GM13977 (cell line): Measurements from ENCODE around the gene PDCD11.

Source experiments
- DNase-seq: peaks from one replicate; pipeline ENCODE4 v3.0.0; 2012; ENCODE audit warnings: low spot score
- in situ Hi-C: fragments of 300-500 bp; cut with MboI; formaldehyde crosslinking; loops from one replicate; pipeline ENCODE4 v1.12.0; 2022; ENCODE audit warnings: low sequenced_read_pairs, low pct_unique_long_range_greater_than_20kb, mixed read lengths, inconsistent platforms; ENCODE audit not compliant: unreplicated experiment
- TF ChIP-seq, protein P1 (sequence below): IDR thresholded peaks from 2 replicates; pipeline ENCODE4 v1.5.1; 2012; ENCODE audit warnings: mild to moderate bottlenecking, control low read depth; ENCODE audit not compliant: insufficient read depth; ENCODE audit errors: extremely low read depth, missing control alignments

PDCD11 gene

DNA sequence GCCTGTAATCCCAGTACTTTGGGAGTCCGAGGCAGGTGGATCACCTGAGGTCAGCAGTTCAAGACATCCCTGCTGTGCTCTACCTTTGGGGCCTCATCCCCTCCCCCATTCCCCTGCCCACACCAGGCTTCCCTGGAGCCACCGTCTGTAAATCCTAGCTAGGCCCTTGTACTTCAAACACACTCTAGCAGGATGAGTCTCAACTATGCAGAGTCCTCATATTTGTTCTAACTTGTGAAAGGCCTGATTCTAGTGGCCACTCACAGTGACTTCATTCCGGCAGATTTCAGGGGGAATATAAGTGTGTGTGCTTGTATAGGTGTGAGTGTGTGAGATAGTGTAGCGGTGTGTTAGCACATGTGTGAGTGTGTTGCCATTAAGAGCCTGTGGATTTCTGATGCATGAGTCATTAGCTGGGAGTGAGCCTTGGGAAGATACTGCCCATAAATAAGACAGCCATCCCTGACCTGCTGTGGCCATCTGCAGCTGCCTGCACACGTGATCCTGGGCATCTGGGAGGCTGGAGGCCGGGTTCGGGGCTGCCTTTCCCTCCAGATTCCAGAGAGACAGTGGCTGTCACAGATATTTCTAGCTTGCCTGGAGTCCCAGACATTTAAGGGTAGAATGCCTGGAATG, 95.4 kb downstream of the PDCD11 start:
- DNase-seq, result no peak
- TF ChIP-seq, protein P1, sequence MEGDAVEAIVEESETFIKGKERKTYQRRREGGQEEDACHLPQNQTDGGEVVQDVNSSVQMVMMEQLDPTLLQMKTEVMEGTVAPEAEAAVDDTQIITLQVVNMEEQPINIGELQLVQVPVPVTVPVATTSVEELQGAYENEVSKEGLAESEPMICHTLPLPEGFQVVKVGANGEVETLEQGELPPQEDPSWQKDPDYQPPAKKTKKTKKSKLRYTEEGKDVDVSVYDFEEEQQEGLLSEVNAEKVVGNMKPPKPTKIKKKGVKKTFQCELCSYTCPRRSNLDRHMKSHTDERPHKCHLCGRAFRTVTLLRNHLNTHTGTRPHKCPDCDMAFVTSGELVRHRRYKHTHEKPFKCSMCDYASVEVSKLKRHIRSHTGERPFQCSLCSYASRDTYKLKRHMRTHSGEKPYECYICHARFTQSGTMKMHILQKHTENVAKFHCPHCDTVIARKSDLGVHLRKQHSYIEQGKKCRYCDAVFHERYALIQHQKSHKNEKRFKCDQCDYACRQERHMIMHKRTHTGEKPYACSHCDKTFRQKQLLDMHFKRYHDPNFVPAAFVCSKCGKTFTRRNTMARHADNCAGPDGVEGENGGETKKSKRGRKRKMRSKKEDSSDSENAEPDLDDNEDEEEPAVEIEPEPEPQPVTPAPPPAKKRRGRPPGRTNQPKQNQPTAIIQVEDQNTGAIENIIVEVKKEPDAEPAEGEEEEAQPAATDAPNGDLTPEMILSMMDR, result no peak
- in situ Hi-C loops, result loop anchor here (25.0 kb wide), 1 partner anchor 655 kb away; the partner anchor contains the start of gene CYP17A1

DNA sequence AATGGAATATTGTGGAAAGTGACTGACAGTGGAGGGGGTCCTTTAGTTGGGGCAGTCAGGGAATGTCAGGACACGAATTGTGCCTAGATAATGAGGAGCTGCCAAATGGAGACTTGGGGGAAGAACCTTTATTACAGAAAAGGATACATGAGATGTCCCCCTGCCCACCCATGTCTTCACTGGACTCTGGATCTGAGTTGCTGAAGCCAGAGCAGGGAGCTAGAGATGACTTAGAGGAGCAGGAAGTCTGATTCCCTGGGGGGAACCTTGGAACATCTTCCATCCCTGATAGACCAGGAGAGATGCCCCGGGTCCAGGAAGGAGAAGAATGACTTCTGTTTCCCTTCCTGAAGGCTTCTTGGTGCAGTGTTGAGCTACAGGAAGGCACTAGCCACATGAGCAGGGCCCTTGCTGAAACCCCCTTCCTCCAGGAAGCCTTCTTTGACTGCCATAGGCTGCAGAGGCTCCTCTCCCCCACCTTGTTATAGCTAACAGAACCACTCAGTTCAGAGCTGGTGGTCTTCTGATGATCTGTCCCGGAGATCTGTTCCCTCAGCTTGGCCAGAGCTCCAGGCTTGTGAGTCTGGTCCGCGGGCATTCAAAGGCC, 96.3 kb downstream of the PDCD11 start:
- in situ Hi-C loops, result loop anchor here (25.0 kb wide), 1 partner anchor 655 kb away; the partner anchor contains the start of gene CYP17A1
- TF ChIP-seq, protein P1, result no peak
- DNase-seq, result no peak

DNA sequence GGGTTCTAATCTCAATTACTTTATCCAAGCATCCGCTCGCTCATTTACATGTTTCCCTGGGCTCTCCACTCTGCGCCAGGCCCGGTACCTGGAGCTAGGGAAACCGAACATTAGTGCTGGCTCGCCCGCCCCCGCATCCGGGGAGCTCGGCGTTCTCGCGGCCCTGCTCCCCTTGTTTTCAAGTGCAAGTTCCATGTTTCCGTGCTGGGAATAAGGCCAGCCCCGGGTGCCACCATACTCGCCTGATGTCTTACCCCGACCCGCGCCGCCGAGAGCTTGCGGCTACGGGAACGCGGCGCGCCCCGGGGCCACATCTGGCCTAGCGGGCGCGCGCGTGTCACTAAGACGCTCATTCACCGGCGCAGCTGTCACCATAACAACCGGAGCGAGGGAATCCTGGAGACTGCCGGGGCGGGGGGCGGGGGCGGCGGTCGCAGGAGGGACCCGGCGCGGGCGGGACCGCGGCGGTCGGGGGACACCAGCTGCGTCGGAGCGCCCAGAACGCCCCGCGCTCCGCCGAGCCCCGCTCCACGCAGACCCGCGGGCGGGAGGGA, 97.0 kb downstream of the PDCD11 start, which contains the start of gene NEURL1:
Gene NEURL1, plus strand, starts transcription at position 344 of the 554 bp plus-strand sequence. CDS start 683 bp downstream, outside the sequence.
- no peak for DNase-seq

DNA sequence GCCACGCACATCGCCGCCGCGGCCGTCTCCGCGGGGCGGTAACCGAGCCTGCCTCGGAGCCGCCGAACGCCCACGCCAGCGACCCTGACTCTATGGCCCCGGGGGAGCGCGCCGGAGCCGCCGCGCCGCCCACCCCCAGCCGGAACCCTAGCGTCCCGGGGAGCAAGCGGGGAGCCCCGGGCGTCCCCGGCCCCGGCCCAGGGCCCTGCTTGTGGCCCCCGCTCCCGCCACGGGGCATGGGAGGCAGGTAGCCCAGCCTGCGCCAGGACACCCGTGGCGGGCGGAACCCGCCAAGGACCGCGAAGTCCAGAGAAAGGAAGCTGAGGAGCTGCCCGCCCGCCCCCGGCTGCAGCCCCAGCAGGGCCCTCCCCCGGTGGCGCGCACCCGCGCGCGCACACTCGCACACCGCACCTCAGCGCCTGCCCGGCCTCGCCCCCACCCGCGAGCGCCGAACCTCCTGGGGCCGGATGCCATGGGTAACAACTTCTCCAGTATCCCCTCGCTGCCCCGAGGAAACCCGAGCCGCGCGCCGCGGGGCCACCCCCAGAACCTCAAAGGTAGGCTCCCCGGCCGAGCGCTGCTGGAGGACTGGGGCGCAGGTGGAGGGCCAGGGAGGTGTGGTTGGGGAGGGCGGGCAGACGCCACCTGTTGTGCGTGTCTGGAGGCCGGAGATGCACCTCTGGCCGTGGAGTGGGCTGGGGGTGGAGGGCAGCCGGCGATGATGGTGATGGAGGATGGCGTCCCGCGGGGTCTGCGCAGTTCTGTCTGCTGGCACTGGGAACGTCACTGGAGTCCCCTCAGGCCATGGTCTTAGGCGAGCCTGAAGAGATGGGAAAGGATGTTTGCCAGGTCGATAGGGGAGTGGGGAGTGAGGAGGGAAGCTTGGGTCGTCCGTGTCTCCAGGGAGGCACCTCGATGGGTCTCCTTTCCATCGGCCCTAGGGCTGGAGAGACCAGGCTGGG, 97.8 kb downstream of the PDCD11 start:
- TF ChIP-seq, protein P1, result no peak
- peak; percentile 55 for DNase-seq
- in situ Hi-C loops, result loop anchor here (25.0 kb wide), 1 partner anchor 657 kb away; the partner anchor contains the start of gene CYP17A1

More for the DNA sequence above, 97.0 kb downstream of the PDCD11 start, which contains the start of gene NEURL1:
- TF ChIP-seq, protein P1, result no peak
- in situ Hi-C loops, result loop anchor here (25.0 kb wide), 1 partner anchor 656 kb away; the partner anchor contains the start of gene CYP17A1

DNA sequence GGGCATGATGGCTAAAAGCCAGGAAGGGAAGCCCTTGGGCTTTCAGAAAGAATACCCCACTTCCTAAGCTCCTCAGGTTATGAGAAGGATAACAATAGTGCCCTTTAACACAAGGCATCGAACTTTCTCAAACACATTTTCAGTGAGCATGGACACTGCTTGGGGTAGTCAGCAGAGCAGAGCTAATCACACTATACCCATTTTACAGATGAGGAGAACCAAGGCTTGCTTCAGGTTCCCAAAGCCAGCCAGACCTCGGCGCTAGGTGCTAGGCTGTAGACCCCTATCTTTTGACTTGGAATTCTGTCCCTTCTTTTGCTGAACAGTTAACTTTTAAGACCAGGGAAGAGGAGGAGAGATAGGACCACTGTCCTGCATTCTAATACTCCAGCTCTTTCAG, 98.9 kb downstream of the PDCD11 start:
- TF ChIP-seq, protein P1, result no peak
- DNase-seq, result no peak
- in situ Hi-C loops, result loop anchor here (25.0 kb wide), 1 partner anchor 658 kb away; the partner anchor contains the start of gene CYP17A1
